ENCODE results near the gene PPP4R2. TPM values are rescaled to one million over a fixed set of nuclear protein-coding genes. Genes with fewer than 3 reads are reported as not detected.

The PPP4R2 gene
- total and polyA plus RNA-seq, 2 donors (not counting 1 experiment from before 2014, with no cell fraction given), result 9.8 to 57.5 TPM

- TF ChIP-seq EZH2 (IDR thresholded peaks at IDR 0.05; ENCODE audit: borderline replicate concordance, insufficient read depth, low read depth, low read length, poor library complexity, severe bottlenecking) (no peak), CTCF (IDR thresholded peaks at IDR 0.05) (no peak)
- Mint-ChIP-seq H3K27ac (no peak overlapping the region), H3K4me1 (peaks cover 5% of the 10 kb centered on the region), H3K4me3 (no peak overlapping the region), H3K9me3 (ENCODE audit: insufficient read depth) (no peaks in the 10 kb centered on the region), H3K27me3 (no peaks in the 10 kb centered on the region)
- Histone ChIP-seq H2AFZ (ENCODE audit: insufficient read depth, low read depth, low read length, poor library complexity, severe bottlenecking) (no peak overlapping the region), H3K27me3 (replicated peaks in 1 of 4; ENCODE audit: control extremely low read depth in 1 of 4, control insufficient read depth in 3 of 4, insufficient read depth in 4 of 4, low read length in 3 of 4) (peaks cover 0 to 2% (median 0%) of the 10 kb centered on the region in 4 experiments), H3K79me2 (ENCODE audit: control insufficient read depth, insufficient read depth, low read length) (peaks cover 4% of the 10 kb centered on the region), H3K36me3 (replicated peaks in 1 of 2; ENCODE audit: control extremely low read depth in 1 of 2, control insufficient read depth in 1 of 2, extremely low read depth in 1 of 2, insufficient read depth in 2 of 2, low read length in 1 of 2) (no peaks in the 10 kb centered on the region), H3K9ac (ENCODE audit: low read length) (no peak overlapping the region), H3K4me3 (ENCODE audit: control extremely low read depth in 1 of 5, extremely low read depth in 1 of 5, insufficient read depth in 1 of 5, low read depth in 2 of 5, low read length in 4 of 5) (no peak overlapping the region), H3K4me1 (ENCODE audit: control insufficient read depth in 2 of 2, insufficient read depth in 2 of 2, low read length in 2 of 2) (peaks cover 4 to 5% of the 10 kb centered on the region in 2 donors), H4K20me1 (ENCODE audit: control insufficient read depth, insufficient read depth, low read length, poor library complexity, severe bottlenecking) (no peaks in the 10 kb centered on the region), H3K27ac (ENCODE audit: low read length in 2 of 2) (no peak overlapping the region), H3K9me3 (ENCODE audit: control extremely low read depth in 1 of 3, control insufficient read depth in 2 of 3, insufficient read depth in 1 of 3, low read length in 2 of 3) (peaks cover 0 to 6% (median 0%) of the 10 kb centered on the region in 3 donors), H3K4me2 (replicated peaks; ENCODE audit: low read depth, low read length, poor library complexity, severe bottlenecking) (no peak overlapping the region)
- 94% methylated on average over 2 of the region's 2 CpGs for WGBS (ENCODE audit: insufficient coverage)
- DNase-seq (no peak), ATAC-seq (ENCODE audit: low read depth) (no peak)
- CTCF ChIA-PET, result no interaction called here
- POLR2A ChIA-PET, result no interaction called here
- intact Hi-C loops (cut with micrococcal nuclease), result loop anchor here (10.0 kb wide), 1 partner anchor 1267 kb away; the partner anchor contains the start of gene EIF4E3
These were observed 5.1 kb upstream of the PPP4R2 start for GRCh38 chr3:72991522-72991921.

GRCh38 chr3:72993391-72993790 is 3.2 kb upstream of the PPP4R2 start:
- no peaks in the 10 kb centered on the region for H3K27me3 ChIP-seq (replicated peaks in 1 of 4; ENCODE audit: control extremely low read depth in 1 of 4, control insufficient read depth in 3 of 4, insufficient read depth in 4 of 4, low read length in 3 of 4)
- H3K27ac Mint-ChIP-seq, result no peak overlapping the region
- no peaks in the 10 kb centered on the region for H3K27me3 Mint-ChIP-seq
- no peak for DNase-seq
- H3K27ac ChIP-seq (ENCODE audit: low read length in 2 of 2), result no peak overlapping the region
- intact Hi-C loops (cut with micrococcal nuclease), result loop anchor here (10.0 kb wide), 1 partner anchor 1269 kb away; the partner anchor contains the start of gene EIF4E3
- no peak overlapping the region for H3K4me3 ChIP-seq (ENCODE audit: control extremely low read depth in 1 of 5, extremely low read depth in 1 of 5, insufficient read depth in 1 of 5, low read depth in 2 of 5, low read length in 4 of 5)
- ChIA-PET POLR2A (no interaction called here), CTCF (interaction anchor here (1.0 kb wide), 1 partner anchor 1280 kb away, joined by 3 read pairs; no protein-coding TSS in a partner anchor)
- no peak for ATAC-seq (ENCODE audit: low read depth)
- H3K4me1 ChIP-seq (ENCODE audit: control insufficient read depth in 2 of 2, insufficient read depth in 2 of 2, low read length in 2 of 2), result peaks cover 14 to 16% of the 10 kb centered on the region in 2 donors
- no peak overlapping the region for H3K4me2 ChIP-seq (replicated peaks; ENCODE audit: low read depth, low read length, poor library complexity, severe bottlenecking)
- no peak overlapping the region for H3K4me3 Mint-ChIP-seq
- peaks cover 20% of the 10 kb centered on the region for H3K79me2 ChIP-seq (ENCODE audit: control insufficient read depth, insufficient read depth, low read length)
- no peaks in the 10 kb centered on the region for H3K9me3 Mint-ChIP-seq (ENCODE audit: insufficient read depth)
- H3K4me1 Mint-ChIP-seq, result peaks cover 12% of the 10 kb centered on the region
- H3K36me3 ChIP-seq (replicated peaks in 1 of 2; ENCODE audit: control extremely low read depth in 1 of 2, control insufficient read depth in 1 of 2, extremely low read depth in 1 of 2, insufficient read depth in 2 of 2, low read length in 1 of 2), result no peaks in the 10 kb centered on the region
- H2AFZ ChIP-seq (ENCODE audit: insufficient read depth, low read depth, low read length, poor library complexity, severe bottlenecking), result no peak overlapping the region
- peaks cover 2% of the 10 kb centered on the region for H4K20me1 ChIP-seq (ENCODE audit: control insufficient read depth, insufficient read depth, low read length, poor library complexity, severe bottlenecking)
- TF ChIP-seq EZH2 (IDR thresholded peaks at IDR 0.05; ENCODE audit: borderline replicate concordance, insufficient read depth, low read depth, low read length, poor library complexity, severe bottlenecking) (no peak), CTCF (IDR thresholded peaks at IDR 0.05) (no peak)
- WGBS (ENCODE audit: insufficient coverage), result 90% methylated on average over 2 of the region's 6 CpGs
- H3K9me3 ChIP-seq (ENCODE audit: control extremely low read depth in 1 of 3, control insufficient read depth in 2 of 3, insufficient read depth in 1 of 3, low read length in 2 of 3), result no peaks in the 10 kb centered on the region
- no peak overlapping the region for H3K9ac ChIP-seq (ENCODE audit: low read length)
